Measurements from ENCODE around the gene JARID2.

Gene JARID2

GRCh38 chr6:15247500-15248450 is 1.9 kb downstream of the JARID2 start:
- DNase-seq (ENCODE audit: low spot score): no peak

- DNase-seq (ENCODE audit: low spot score): peak; percentile 94
These were observed 2.8 kb downstream of the JARID2 start for GRCh38 chr6:15248451-15249370.

DNA sequence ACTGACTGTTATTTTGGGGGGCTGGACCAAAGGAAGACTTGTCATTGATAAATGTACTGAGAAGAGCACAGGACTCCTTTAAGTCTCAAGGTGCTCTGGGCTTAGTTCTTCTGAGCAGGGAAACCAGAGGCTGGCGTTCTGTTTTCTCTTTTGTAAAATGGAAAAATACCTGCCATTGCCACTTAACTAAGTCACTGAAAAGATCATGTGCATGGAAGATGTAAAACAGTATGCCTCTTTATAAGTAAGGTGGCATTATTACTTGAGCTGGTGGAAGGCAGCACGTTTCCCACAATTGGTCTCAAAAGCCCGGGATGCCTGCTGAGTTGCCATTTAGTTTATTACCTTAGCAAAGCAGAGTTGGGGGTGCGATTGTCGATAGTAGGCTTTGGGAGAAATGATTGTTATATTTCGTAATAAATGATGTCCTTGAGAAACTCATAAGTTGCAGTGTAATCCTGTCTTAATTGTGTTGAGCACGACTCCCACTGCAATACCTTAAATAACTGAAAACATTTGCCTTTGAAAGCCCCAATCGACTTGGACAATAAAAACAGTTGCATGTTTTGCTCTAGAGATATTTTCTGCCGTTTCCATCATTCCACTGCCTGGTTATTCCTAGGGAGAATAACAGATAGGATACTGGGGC is 3.6 kb downstream of the JARID2 start:
- no peak for DNase-seq (ENCODE audit: low spot score)

- DNase-seq (ENCODE audit: low spot score): no peak
These were observed 4.6 kb downstream of the JARID2 start for GRCh38 chr6:15250187-15251168.

- no peak for DNase-seq (ENCODE audit: low spot score)
These were observed 6.3 kb downstream of the JARID2 start for GRCh38 chr6:15252195-15252594.

GRCh38 chr6:15253203-15254022 is 7.5 kb downstream of the JARID2 start:
- DNase-seq (ENCODE audit: low spot score): no peak

GRCh38 chr6:15254070-15254975 is 8.5 kb downstream of the JARID2 start:
- no peak for DNase-seq (ENCODE audit: low spot score)

GRCh38 chr6:15255481-15255880 is 9.6 kb downstream of the JARID2 start:
- DNase-seq (ENCODE audit: low spot score): no peak

GRCh38 chr6:15255909-15256395 is 10.1 kb downstream of the JARID2 start:
- no peak for DNase-seq (ENCODE audit: low spot score)

- no peak for DNase-seq (ENCODE audit: low spot score)
These were observed 10.8 kb downstream of the JARID2 start for GRCh38 chr6:15256538-15257271.

DNA sequence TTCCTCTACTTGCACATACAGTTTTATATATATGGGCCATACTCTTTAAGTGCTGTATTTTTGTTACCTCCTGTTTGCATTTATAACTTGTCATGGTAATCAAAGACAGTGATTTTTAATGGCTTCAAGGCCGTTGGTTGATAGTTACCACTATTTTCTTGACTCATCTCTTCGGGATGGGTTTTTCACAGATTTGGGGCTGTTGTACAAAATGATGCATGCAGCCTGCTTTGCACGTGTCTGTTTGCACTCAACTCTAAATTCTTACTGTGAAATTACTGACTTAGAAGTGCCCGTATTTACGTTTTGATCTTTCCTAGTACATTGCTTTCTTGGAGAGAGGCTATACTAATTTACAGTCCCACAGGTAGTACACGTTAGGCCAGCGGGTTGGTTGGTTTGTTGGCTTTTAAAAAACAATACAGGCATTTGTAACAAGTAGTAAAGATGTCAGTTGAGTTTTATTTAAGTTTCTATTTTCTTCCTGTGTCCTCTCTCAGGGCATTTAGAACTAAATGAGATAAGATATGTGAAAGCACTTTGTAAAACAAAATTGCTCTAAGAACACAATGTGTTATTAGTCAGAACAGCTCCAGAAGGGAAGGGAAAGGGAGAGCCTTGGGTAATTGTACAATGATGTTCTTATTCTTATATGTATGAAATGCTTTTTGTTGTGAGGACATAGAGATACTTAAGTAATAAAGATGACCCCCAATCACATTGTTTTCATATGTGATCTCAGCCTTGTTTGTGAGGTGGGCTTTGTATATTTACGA is 11.7 kb downstream of the JARID2 start:
- no peak for DNase-seq (ENCODE audit: low spot score)

DNA sequence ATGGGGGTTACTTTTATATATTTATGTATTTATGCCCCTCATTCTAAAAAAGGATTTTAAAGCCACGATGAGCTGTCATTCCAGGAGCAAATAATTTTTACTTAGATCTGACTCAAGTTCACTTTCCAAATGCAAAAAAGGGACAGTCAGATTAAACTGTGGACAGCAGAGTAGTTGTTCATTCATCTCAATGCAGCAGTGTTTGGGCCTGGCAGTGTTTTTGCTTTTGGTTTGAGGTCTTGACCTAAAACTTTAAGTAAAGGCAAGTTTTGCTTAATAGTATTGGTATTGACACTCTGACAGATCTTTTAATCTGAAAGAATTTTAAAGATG is 13.9 kb downstream of the JARID2 start:
- no peak for DNase-seq (ENCODE audit: low spot score)

DNA sequence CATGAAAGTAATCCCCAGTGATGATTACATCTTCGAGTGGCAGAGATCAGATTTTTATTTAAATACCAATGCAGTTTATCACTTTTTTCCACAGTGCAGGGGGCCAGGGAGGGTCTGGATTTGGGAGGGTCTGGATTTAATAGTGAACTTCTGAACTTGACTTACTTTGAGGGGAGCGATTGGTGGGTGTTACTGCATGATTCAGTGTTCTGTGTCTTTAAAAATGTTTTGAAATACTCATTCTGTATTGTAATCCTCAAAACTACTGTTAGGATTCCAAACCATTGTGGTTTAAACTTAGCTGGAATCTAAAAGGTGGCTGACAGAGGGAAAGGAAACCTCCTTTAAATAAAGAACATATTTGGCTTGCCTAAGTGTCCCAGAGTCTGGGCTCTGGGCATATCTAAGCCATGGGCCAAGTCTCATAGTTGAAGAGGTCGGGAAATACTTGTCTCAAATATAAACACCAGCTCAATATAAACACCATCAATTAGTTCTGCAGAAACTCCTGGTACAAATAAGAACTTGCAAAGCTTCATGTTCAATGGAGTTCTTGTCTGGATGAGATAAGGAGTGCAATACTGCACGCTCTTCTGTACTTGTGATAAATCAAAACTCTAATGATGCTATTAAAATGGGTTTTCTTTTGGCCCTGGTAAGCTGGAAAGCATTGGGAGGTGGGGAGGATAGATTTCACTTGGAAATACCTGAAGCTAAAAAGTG is 14.4 kb downstream of the JARID2 start:
- no peak for DNase-seq (ENCODE audit: low spot score)

GRCh38 chr6:15263780-15264374 is 18.0 kb downstream of the JARID2 start:
- no peak for DNase-seq (ENCODE audit: low spot score)

GRCh38 chr6:15264412-15264811 is 18.5 kb downstream of the JARID2 start:
- no peak for DNase-seq (ENCODE audit: low spot score)

Measured in putamen (tissue), 1 donor.